SU-DHL-6 (cell line): ENCODE measurements around the gene TJP2.

Source experiments
- CTCF ChIP-seq: fragments of 200-600 bp; sonication (generic); IDR thresholded peaks from one replicate; pipeline ENCODE4 v1.5.1; 2017; ENCODE audit warnings: antibody characterized with exemption, mild to moderate bottlenecking, low read length, moderate library complexity; ENCODE audit not compliant: insufficient read depth, poor library complexity, severe bottlenecking
- EZH2phosphoT487 ChIP-seq: fragments of 200-600 bp; sonication (generic), shearing (Covaris generic); conservative IDR thresholded peaks from 2 replicates; pipeline ENCODE4 v1.6.1; 2018; ENCODE audit warnings: mild to moderate bottlenecking, antibody characterized with exemption, low read length, moderate library complexity, mixed read lengths

GRCh38 chr9:69180670-69181069 is 6.6 kb downstream of the TJP2 start:
- no peak for TF ChIP-seq CTCF
- TF ChIP-seq EZH2phosphoT487, result no peak
